BLaER1 (cell line): ENCODE results near the gene ADCYAP1R1.

Experiments used
- H3K27ac ChIP-seq: shearing (Covaris generic); formaldehyde crosslinking; 2 replicates; pipeline ENCODE4 v1.8.1; 2022
- H3K27me3 ChIP-seq: shearing (Covaris generic); formaldehyde crosslinking; 2 replicates; pipeline ENCODE4 v1.8.1; 2022
- H3K36me3 ChIP-seq: shearing (Covaris generic); formaldehyde crosslinking; 2 replicates; pipeline ENCODE4 v1.8.1; 2022
- H3K4me1 ChIP-seq: shearing (Covaris generic); formaldehyde crosslinking; 2 replicates; pipeline ENCODE4 v1.8.1; 2022
- H3K4me2 ChIP-seq: shearing (Covaris generic); formaldehyde crosslinking; 2 replicates; pipeline ENCODE4 v1.8.1; 2022
- H3K4me3 ChIP-seq: shearing (Covaris generic); formaldehyde crosslinking; 2 replicates; pipeline ENCODE4 v1.8.1; 2022
- H3K9ac ChIP-seq: shearing (Covaris generic); formaldehyde crosslinking; 2 replicates; pipeline ENCODE4 v1.8.1; 2022
- H3K9me3 ChIP-seq: shearing (Covaris generic); formaldehyde crosslinking; 2 replicates; pipeline ENCODE4 v1.8.1; 2022
- H4K20me1 ChIP-seq: shearing (Covaris generic); formaldehyde crosslinking; 2 replicates; pipeline ENCODE4 v1.8.1; 2022
- Cebpa-rat ChIP-seq: shearing (Covaris generic); IDR thresholded peaks from 2 replicates; pipeline ENCODE4 v1.8.1; 2022

The ADCYAP1R1 gene

GRCh38 chr7:31095286-31096197 is 43.4 kb downstream of the ADCYAP1R1 start:
- no peaks in the 10 kb centered on the region for H3K4me1 ChIP-seq
- no peak for TF ChIP-seq Cebpa-rat
- no peaks in the 10 kb centered on the region for H4K20me1 ChIP-seq
- no peak overlapping the region for H3K4me3 ChIP-seq
- H3K4me2 ChIP-seq: no peak overlapping the region
- no peak overlapping the region for H3K27ac ChIP-seq
- no peaks in the 10 kb centered on the region for H3K27me3 ChIP-seq
- no peaks in the 10 kb centered on the region for H3K9me3 ChIP-seq
- no peak overlapping the region for H3K9ac ChIP-seq
- H3K36me3 ChIP-seq: no peaks in the 10 kb centered on the region

- no peak overlapping the region for H3K4me2 ChIP-seq
- H3K9ac ChIP-seq: no peak overlapping the region
- no peaks in the 10 kb centered on the region for H3K36me3 ChIP-seq
- H3K9me3 ChIP-seq: no peaks in the 10 kb centered on the region
- H3K27ac ChIP-seq: no peak overlapping the region
- TF ChIP-seq Cebpa-rat: no peak
- no peaks in the 10 kb centered on the region for H4K20me1 ChIP-seq
- H3K4me1 ChIP-seq: no peaks in the 10 kb centered on the region
- no peaks in the 10 kb centered on the region for H3K27me3 ChIP-seq
- H3K4me3 ChIP-seq: no peak overlapping the region
Measured at GRCh38 chr7:31096198-31096876, 44.2 kb downstream of the ADCYAP1R1 start.

- H3K36me3 ChIP-seq: no peaks in the 10 kb centered on the region
- no peaks in the 10 kb centered on the region for H3K4me1 ChIP-seq
- H3K4me3 ChIP-seq: no peak overlapping the region
- no peaks in the 10 kb centered on the region for H4K20me1 ChIP-seq
- H3K9me3 ChIP-seq: no peaks in the 10 kb centered on the region
- H3K27me3 ChIP-seq: no peaks in the 10 kb centered on the region
- no peak overlapping the region for H3K9ac ChIP-seq
- H3K27ac ChIP-seq: no peak overlapping the region
- TF ChIP-seq Cebpa-rat: no peak
- no peak overlapping the region for H3K4me2 ChIP-seq
Measured at GRCh38 chr7:31096877-31097258, 44.8 kb downstream of the ADCYAP1R1 start.

GRCh38 chr7:31098642-31099360 is 46.7 kb downstream of the ADCYAP1R1 start:
- no peak for TF ChIP-seq Cebpa-rat
- no peaks in the 10 kb centered on the region for H3K27me3 ChIP-seq

GRCh38 chr7:31099451-31100444 is 47.6 kb downstream of the ADCYAP1R1 start:
- no peak for TF ChIP-seq Cebpa-rat
- H3K27ac ChIP-seq: no peak overlapping the region
- H3K36me3 ChIP-seq: no peaks in the 10 kb centered on the region
- H3K4me3 ChIP-seq: no peak overlapping the region
- no peak overlapping the region for H3K9ac ChIP-seq
- no peaks in the 10 kb centered on the region for H3K9me3 ChIP-seq
- no peaks in the 10 kb centered on the region for H4K20me1 ChIP-seq
- no peaks in the 10 kb centered on the region for H3K27me3 ChIP-seq
- H3K4me1 ChIP-seq: no peaks in the 10 kb centered on the region
- H3K4me2 ChIP-seq: no peak overlapping the region

More at GRCh38 chr7:31098642-31099360, 46.7 kb downstream of the ADCYAP1R1 start:
- Histone ChIP-seq H3K9me3 (no peaks in the 10 kb centered on the region), H3K4me1 (no peaks in the 10 kb centered on the region), H3K36me3 (no peaks in the 10 kb centered on the region), H3K4me2 (no peak overlapping the region), H3K4me3 (no peak overlapping the region), H3K27ac (no peak overlapping the region), H4K20me1 (no peaks in the 10 kb centered on the region), H3K9ac (no peak overlapping the region)

- Histone ChIP-seq H3K27ac (no peak overlapping the region), H3K36me3 (no peaks in the 10 kb centered on the region), H3K4me1 (no peaks in the 10 kb centered on the region), H3K4me3 (no peak overlapping the region), H3K9ac (no peak overlapping the region), H3K27me3 (no peaks in the 10 kb centered on the region), H4K20me1 (no peaks in the 10 kb centered on the region), H3K4me2 (no peak overlapping the region), H3K9me3 (no peaks in the 10 kb centered on the region)
- TF ChIP-seq Cebpa-rat: no peak
Measured at GRCh38 chr7:31100445-31100844, 48.3 kb downstream of the ADCYAP1R1 start.

- Histone ChIP-seq H4K20me1 (no peaks in the 10 kb centered on the region), H3K4me1 (no peaks in the 10 kb centered on the region), H3K4me3 (no peak overlapping the region), H3K9ac (no peak overlapping the region), H3K27me3 (no peaks in the 10 kb centered on the region), H3K36me3 (no peaks in the 10 kb centered on the region), H3K4me2 (no peak overlapping the region), H3K9me3 (no peaks in the 10 kb centered on the region), H3K27ac (no peak overlapping the region)
- no peak for TF ChIP-seq Cebpa-rat
Measured at GRCh38 chr7:31100871-31101270, 48.8 kb downstream of the ADCYAP1R1 start.

- no peak overlapping the region for H3K4me3 ChIP-seq
- H3K36me3 ChIP-seq: no peaks in the 10 kb centered on the region
- H3K9ac ChIP-seq: no peak overlapping the region
- no peaks in the 10 kb centered on the region for H3K9me3 ChIP-seq
- no peak for TF ChIP-seq Cebpa-rat
- no peak overlapping the region for H3K4me2 ChIP-seq
- no peak overlapping the region for H3K27ac ChIP-seq
- H3K27me3 ChIP-seq: no peaks in the 10 kb centered on the region
- H3K4me1 ChIP-seq: no peaks in the 10 kb centered on the region
- no peaks in the 10 kb centered on the region for H4K20me1 ChIP-seq
Measured at GRCh38 chr7:31101544-31101943, 49.4 kb downstream of the ADCYAP1R1 start.
